ENCODE data around the gene PI4KB. TPM values are rescaled to one million over a fixed set of nuclear protein-coding genes. Genes with fewer than 3 reads are reported as not detected.

The PI4KB gene
- total and polyA plus RNA-seq, 9 of the 15 experiments (the other 6 are each of a cell fraction or from before 2014, with no cell fraction given), result 3.1 to 65.4 (median 45.1) TPM

- TF ChIP-seq ID3 (CRISPR knock-in tag; IDR thresholded peaks at IDR 0.05) (no peak), ID3 (tag; IDR thresholded peaks at IDR 0.05) (0 out of 2 replicates have a peak, but pooled peaks have one; percentile 29), SMAD2 (IDR thresholded peaks at IDR 0.05; ENCODE audit: low read depth, low read length) (no peak), RBM39 (optimal IDR thresholded peaks at IDR 0.05; ENCODE audit: low read depth, low read length) (no peak), HDAC2 (IDR thresholded peaks at IDR 0.05) (no peak), FOXP1 (CRISPR knock-in tag; IDR thresholded peaks at IDR 0.05) (no peak), SMARCA4 (IDR thresholded peaks at IDR 0.05) (0 out of 2 replicates have a peak, but pooled peaks have one; percentile 12), ZNF318 (IDR thresholded peaks at IDR 0.05; ENCODE audit: borderline replicate concordance in 1 of 2, low read depth in 1 of 2) (no peak), PCBP1 (IDR thresholded peaks at IDR 0.05; ENCODE audit: low read depth, low read length, poor library complexity, severe bottlenecking) (peak; percentile 7), MLLT1 (IDR thresholded peaks at IDR 0.05) (0 out of 4 replicates have a peak, but pooled peaks of 1 of the 2 experiments have one; percentile 19), EGR1 (conservative IDR thresholded peaks at IDR 0.05) (peak; percentile 51), U2AF2 (optimal IDR thresholded peaks at IDR 0.05; ENCODE audit: low read depth, low read length) (no peak), SETDB1 (IDR thresholded peaks at IDR 0.05; ENCODE audit: low read length) (no peak), NR2C1 (IDR thresholded peaks at IDR 0.05) (0 out of 2 replicates have a peak, but pooled peaks have one; percentile 39), NR2C1 (tag; IDR thresholded peaks at IDR 0.05) (peak; percentile 31; the same call in 1 of the 2 replicates), PCBP2 (IDR thresholded peaks at IDR 0.05; ENCODE audit: low read depth, low read length, poor library complexity, severe bottlenecking) (no peak)
Observed at GRCh38 chr1:151282883-151283725, 44.1 kb downstream of the PI4KB start (continued).
